PFSK-1 (cell line): ENCODE measurements around the gene NCEH1.

Experiments used
- REST ChIP-seq, 2 experiments: IDR thresholded peaks; 2 replicates each; pipeline versions ENCODE4 v1.6.1 to v1.8.0; 2011 to 2012; ENCODE audit warnings: low read depth in 2 of 2, low read length in 2 of 2, control low read depth in 1 of 2, inconsistent platforms in 1 of 2, mild to moderate bottlenecking in 1 of 2, moderate library complexity in 1 of 2; ENCODE audit not compliant: insufficient read depth in 1 of 2
- TAF1 ChIP-seq: IDR thresholded peaks from 2 replicates; pipeline ENCODE4 v1.6.1; 2012; ENCODE audit warnings: low read length, control low read depth, borderline replicate concordance; ENCODE audit not compliant: insufficient read depth

GRCh38 chr3:172666181-172666872 lies 44.5 kb downstream of the NCEH1 start:
- TF ChIP-seq REST (IDR thresholded peaks at IDR 0.05; ENCODE audit: insufficient read depth in 1 of 2, low read depth in 2 of 2, low read length in 2 of 2) (no peak), TAF1 (no peak)
